ENCODE measurements around the gene PBX4.
A peak's percentile ranks its signal among the peaks of the same experiment; 100 is the strongest.
"Not testable (repeated sequence)": the region's sequence is repeated elsewhere in the genome, so short reads cannot be mapped to it uniquely, and the experiment has no call there.

The PBX4 gene, protein sequence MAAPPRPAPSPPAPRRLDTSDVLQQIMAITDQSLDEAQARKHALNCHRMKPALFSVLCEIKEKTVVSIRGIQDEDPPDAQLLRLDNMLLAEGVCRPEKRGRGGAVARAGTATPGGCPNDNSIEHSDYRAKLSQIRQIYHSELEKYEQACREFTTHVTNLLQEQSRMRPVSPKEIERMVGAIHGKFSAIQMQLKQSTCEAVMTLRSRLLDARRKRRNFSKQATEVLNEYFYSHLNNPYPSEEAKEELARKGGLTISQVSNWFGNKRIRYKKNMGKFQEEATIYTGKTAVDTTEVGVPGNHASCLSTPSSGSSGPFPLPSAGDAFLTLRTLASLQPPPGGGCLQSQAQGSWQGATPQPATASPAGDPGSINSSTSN
- long read RNA-seq, donor 1, partial matches to known transcripts: 0 of 2 reads
- long read RNA-seq, donor 1, other reads (novel, unspliced or antisense): 0 of 2 reads
- long read RNA-seq, donor 2: 0 reads
- long read RNA-seq, donor 3, partial matches to known transcripts: 0 of 1 reads
- long read RNA-seq, donor 3, other reads (novel, unspliced or antisense): 0 of 1 reads
- long read RNA-seq, donor 4: 0 reads
- long read RNA-seq, donor 5, partial matches to known transcripts: 0 of 2 reads
- long read RNA-seq, donor 5, other reads (novel, unspliced or antisense): 0 of 2 reads
- long read RNA-seq, donor 6, partial matches to known transcripts: 0 of 1 reads
- long read RNA-seq, donor 6, other reads (novel, unspliced or antisense): 0 of 1 reads
- long read RNA-seq, donor 7: 0 reads
- long read RNA-seq, donor 8: 0 reads

DNA sequence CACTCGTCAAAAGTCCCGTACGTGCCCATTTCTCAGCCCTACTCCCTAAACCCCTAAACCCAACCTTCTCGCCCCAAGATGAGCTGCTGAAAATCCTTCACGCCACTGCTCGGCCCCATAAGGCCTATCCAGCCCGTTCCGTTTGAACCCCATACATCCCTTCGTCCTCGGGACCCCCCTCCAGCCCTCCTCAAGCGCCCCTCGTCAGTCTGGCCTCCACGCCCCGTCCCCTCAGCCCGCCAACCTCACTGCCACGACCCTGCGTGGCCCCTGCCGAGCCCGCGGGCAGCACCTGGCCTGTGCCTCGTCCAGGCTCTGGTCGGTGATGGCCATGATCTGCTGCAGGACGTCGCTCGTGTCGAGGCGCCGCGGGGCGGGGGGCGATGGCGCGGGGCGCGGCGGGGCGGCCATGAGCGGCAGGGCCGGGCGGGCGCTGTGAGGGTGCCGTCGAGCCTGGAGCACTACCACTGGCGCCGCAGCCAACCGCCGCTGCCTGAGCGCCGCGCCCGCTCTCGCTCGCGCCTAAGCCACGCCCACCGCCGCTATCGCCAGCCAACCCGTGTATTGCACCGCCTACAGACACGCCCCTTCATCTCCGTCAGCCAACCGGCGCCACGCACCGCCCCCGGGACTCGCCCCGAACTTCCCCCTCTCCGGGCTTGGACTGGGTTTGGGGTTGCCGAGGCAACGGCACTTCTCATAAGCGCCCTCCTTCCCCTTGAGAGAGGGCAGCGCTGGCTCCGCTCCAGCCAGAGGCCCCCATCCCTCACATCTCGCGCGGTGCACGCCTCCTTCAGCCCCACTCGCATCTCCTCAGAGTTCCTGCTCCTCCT is at the start of gene PBX4:
Gene PBX4 (minus strand): TSS at position 469 of the 833 bp plus-strand sequence. CDS start 58 bp downstream, at position 411.
- DNase-seq: peak; percentile 87

DNA sequence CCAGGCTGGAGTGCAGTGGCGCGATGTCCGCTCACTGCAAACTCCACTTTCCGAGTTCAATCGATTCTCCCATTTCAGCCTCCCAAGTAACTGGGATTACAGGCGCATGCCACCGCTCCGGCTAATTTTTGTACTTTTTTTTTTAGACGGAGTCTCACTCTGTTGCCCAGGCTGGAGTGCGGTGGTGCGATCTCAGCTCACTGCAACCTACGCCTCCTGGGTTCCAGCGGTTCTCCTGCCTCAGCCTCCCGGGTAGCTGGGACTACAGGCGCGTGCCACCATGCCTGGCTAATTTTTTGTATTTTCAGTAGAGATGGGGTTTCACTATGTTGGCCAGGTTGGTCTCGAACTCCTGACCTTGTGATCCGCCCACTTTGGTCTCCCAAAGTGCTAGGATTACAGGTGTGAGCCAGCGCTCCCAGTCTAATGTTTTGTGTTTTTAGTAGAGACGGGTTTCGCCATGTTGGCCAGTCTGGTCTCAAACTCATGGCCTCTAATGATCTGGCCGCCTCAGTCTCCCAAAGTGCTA is 47.0 kb upstream of the PBX4 start:
- not testable (repeated sequence) for DNase-seq

DNA sequence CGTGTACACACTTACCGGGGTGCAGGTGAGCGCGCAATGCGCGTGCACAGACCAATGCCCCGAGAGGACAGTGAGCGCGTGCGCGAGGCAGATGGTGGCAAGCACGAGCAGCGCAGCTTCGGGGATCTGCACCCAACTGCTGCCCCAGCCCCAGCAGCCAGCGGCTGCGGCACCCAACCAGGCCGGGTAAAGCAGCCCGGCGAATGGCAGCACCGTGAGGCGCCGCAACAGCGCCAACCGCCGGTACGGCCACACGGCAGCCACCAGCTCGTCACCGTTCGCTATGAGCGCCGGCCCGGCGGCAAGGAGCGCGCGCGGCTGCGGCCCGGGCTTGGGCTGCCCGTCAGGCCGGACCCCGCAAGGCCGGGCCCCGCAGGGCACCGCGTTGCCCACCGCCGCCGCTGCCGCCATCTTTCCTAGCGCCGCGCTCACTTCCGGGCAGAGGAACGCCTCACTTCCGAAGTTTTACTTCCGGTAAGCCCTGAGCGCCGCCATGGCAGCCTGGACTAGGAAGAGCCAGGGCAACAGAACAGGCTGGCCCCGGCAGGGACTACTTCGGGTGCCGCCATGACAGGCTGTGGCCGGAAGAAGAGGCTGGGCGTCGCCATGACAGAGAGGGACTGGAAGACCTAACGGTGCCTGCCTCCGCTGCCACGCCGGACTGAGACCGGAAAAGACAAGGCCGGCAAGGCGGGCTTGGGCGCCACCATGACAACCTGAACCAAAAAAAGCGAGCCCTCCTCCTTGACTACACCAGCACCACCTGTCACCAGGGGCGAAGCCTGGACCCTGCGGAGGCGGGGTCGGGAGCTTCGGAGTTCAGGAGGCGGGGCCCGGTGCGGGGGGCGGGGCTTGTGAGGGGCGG is 45.0 kb upstream of the PBX4 start, which contains the start of gene ATP13A1:
Gene ATP13A1 (minus strand): TSS at position 421 of the 865 bp plus-strand sequence. CDS start 10 bp downstream, at position 411.
- DNase-seq: peak; percentile 98

DNA sequence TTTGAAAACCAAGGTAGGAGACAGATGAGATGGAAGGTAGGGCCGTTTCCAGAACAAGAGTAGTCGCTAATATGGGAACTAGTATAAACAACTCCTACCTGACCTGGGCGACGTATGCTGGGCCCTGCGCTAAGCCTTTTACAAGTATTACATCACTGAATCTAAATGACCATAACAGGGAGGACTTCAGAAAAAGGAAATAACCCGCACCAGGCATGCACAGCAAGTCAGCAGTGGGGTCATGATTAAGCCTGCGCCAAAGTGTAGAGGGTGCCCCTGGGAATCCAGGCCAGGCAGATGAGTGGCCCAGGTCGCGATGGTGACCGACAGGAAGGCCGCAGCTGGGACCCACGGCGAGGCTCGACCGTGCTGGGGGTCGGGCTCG is 44.4 kb upstream of the PBX4 start:
- DNase-seq: no peak

DNA sequence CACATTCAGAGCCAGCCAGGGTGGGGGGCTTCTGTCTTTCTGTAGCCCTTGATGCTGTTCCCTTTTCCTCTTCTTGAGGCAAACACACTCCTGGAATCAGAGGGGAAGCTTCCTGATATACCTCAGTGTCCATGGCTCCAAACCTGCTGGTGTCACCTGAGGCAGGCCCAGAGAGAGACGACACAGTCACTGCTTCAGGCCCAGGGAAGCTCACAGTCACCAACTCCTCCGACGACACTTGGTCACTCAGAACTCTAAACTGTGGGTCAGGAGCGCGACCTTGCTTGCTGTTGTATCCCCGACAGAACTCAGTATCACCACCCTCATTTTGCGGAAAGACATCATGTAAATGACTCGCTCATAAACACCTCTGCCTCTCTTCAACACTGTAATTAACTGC is 43.9 kb upstream of the PBX4 start:
- DNase-seq: no peak

DNA sequence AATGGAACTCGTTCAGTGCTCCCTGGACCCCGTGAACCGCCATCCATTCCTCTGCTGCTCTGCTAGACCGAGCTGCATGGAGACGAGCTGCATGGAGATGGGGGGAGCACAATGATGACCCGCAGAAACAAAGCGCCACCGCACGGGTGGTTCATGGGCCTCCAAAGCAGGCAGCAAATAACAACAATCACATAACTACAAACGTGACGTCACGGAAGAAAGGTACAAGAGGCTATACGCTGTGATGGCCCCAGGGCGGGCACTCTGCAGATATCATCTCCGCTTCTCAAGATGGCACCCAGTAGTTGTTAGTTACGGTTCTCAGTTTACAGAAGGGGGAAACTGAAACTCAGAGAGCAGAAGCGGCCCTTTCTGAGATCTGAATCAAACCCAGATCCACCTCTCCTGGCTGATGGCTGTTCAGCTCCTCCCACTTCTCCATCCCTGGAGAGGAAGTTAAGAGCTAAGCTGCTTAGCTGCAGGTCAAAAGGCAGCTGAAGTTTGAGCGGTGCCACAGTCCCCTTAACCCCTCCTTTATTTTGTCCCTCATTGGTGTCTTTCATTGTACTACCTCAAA is 43.3 kb upstream of the PBX4 start:
- DNase-seq: no peak

DNA sequence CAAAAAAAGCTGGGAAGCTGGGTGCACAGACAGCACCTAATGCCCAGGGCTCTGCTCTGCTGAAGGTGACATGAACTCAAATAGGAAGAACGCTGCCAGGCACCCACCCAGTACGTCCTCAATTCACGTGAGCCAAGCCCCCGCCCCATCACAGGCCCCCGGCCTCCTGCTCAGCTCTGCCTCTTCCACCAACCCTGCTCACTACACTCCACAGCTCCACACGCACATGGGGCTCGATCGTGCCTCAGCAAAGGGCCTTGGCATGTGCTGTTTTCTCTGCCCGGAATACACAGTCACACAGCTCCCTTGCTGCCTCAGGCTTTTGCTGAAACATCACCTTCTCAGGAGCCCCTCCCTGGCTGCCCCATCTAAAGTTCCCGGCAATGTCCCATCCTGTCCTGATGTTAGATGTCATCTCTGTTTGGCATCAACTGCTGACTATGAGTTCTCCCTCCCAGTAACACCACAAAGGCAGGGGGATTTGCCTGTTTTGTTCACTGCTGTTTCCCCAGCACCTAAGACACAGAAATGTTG is 42.7 kb upstream of the PBX4 start:
- DNase-seq: no peak

DNA sequence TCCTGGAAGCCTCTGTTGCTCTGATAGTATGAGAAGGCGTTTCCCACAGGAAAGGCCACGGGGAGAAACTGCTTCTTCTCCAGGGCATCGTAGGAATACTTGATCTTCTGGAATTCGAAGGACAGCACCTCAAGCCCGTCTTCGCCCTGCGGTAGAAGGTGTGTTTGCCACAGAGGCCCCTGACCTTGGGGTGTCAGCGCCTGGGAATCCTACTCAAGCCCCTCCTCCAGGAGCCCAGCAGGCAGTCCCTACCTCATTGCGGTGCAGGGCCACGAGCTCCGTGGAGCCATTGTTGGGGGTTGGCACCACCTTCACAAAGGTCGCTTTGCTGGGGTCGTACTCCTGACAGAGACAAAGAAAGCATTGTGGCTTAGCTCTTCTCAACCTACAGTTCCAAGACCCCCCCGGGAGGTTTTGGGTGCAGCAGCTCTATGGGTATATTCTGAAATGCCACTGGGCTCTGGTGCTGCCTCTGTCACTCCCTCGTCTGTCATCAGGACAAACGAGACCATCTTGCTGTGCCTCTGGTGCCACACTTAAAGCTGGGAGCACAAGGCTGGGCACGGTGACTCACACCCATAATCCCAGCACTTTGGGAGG is 41.3 kb upstream of the PBX4 start:
- no peak for DNase-seq

DNA sequence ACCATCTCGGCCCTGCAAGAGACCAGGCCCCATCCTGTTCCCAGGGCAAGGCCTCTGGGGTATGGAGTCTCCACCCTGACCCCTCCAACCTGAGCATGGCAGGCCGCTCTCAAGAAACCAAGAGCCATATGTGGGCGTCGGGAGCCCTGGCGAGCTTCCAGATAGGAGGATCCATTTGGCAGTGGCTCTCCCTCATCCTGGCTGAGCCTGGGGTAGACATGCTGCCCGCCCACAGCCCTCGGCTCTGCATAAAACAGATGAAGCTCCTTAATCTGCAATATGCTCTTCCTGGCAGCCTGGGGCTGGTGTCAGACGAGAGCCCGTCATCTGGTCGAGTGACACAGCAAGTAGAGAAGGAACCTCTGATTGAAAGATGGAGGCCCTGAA is 38.9 kb upstream of the PBX4 start:
- DNase-seq: no peak

DNA sequence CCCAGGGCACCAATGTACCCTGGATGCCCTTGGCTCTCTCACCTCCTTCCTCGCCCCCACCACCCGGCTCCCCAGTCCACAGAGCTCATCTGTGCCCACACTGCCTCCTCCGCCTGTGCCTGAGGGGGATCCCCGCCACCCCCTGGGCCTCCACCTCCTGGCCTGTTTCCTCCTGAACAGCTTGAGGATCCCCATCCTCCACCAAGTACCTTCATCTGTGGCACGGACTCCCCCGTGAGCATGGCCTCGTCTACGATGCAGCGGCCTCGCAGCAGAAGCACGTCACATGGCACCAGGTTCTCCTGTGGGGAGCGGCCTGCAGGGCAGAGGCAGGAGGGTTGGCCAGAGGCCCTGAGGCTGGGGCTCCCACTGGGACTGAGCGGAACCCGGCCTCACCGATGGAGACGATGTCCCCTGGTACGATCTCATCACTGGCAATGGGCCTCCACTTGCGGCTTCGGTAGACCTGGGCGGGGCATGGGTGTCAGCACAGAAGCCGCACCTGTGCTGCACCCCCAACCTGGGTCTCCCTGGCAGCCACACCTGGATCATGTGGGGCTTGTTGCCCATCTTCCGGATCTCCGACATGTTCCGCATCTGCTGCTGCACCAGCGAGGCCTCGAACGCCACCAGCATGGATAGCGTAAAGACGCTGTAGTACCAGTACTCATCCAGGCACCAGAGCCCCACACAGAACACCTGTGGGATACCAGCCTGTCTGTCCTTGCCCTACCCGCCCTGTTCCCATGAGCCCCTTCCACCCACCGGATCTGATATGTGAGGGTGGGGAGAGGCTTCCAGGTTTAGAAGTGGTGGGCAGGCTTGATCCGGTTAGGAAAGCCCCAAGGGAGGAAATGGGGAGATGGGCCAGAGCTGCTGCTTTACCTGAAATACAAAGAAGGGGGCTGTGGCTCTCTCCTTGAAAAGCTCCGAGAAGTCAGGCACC is 38.2 kb upstream of the PBX4 start:
- DNase-seq: no peak

DNA sequence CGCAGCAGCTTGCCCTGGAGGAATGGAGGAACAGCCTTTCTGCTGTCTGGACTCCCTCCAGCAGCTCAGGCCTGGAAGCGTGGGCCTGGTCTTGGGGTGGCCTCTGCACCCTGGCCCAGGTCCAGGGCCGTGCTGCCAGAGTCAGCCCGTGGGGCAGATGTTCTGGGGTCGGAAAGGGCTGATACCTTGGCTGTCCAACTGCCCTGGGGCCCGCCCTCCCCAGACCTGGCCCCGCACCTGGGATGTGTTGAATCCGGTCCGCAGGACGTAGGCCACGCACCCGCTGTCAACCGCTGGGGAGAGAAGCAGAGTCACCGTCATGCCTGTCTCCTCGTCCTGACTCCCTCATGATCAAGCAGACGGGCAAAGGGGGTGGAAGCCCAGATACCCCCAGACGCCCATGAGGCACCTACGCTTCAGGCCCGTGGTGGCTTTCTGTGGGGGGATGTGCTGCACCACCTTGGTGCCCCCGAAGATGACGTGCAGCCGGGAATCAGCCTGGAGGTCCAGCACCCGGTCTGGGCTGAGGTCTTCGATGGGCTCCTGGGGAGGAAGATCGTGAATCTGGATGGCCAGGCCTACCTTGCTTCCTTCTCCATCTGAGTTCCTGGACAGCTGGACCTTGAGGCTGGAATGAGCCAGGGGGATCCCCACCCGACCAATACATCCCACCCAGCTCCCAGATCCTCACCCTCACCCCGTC is 37.3 kb upstream of the PBX4 start:
- DNase-seq: no peak

DNA sequence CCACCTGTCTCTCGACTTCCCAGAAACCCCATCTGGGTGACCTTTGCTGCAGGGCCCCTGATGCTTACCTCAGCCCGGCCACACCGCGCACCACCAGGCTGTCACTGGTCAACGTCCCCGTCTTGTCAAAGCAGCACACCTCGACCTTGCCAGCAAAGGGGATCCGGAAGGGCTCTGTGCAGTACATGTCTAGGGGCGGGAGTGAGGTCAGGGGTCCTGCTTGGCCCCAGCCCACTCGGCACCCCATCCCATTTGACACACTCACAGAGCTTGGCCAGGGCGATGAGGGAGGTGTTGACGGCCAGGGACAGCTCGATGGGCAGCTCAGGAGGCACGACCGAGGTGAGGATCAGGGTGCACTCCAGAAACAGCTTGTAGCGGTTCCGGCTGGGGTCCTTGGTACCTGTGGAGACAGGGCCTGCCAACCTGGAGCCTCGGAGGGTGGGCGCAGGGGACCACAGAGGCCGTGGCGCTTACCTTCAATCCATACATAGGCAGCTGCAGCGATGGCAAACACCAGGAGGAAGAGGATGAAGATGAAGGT is 36.6 kb upstream of the PBX4 start:
- no peak for DNase-seq

DNA sequence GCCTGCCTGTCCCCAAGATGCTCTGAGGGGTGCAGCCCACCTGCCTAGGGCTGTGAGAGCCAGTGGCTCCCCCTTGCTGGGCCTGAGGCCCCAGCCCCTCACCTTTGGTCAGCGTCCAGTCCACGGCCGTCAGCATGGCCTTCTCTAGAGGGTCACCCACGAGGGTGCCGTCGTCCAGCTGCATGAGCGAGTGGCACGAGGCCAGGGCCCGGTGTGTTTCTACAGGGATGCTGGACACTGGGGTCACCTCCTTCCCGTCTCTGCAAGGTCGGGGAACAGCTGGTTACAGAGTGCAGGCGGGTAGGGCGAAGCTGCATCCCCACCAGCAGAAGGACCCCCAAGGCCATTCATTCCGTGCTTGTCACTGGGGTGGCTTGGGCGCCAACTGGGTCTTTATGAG is 36.0 kb upstream of the PBX4 start:
- no peak for DNase-seq

DNA sequence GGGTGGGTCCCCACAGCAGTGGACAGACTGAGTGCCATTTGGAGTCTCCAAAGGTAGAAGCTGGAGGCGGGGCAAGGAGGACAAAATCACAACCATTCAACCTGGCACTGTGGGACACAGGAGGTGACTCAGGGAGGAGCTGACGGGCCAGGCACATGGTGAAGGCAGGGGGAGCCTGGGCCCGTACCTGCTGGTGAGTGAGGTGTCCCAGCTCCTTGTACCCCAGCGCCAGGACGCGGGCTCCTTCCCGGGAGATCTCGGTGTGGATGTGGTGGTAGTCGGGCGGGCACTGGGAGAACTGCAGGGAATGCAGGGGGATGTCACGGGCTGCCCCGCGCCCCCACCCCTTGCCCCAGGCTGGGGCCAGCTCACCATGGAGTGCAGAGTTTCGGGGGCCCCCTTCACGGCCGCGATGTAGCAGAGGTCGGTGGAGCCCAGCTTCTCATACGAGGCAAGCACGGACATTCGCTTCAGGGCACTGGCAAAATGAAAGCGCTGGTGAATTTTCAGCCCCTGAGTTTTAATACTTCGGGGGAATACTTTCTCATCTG is 35.2 kb upstream of the PBX4 start:
- DNase-seq: no peak

DNA sequence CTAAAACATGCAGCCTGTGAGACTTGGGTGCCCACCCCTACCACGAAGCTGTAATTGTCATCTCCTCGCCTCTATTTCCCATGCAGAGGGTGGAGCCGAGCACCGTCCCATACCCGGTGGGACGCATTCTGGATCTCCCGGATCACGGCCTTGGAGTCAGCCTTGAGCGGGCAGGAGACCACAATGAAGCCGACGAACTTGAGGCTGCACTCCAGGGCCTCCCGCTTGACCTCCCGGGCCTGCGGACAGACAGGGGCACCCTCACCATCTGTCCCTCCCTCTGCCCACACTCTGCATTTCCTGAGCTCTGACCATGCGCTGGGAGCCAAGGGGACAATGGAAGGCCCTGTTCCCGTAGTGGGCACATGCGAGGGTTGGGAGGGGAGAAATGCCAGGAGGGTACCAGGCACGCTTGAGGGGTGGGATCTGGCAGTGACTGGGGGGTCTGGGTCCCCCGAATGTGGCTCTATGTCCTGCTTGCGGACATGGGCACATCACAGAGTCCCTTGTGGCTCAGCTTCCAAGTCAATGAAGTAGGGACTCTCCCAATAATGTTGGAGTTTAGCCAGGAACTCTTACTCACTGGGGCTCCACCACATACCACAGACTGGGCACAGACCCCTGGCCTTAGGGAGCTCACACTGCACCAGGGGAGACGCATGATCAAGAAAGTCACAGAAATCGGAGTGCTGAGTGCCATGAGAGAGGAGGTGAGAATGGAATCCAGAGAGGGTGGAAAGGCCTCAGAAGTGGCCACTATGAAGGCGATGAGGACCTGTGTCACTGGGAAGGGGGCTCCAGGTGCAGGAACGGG is 34.2 kb upstream of the PBX4 start:
- no peak for DNase-seq

DNA sequence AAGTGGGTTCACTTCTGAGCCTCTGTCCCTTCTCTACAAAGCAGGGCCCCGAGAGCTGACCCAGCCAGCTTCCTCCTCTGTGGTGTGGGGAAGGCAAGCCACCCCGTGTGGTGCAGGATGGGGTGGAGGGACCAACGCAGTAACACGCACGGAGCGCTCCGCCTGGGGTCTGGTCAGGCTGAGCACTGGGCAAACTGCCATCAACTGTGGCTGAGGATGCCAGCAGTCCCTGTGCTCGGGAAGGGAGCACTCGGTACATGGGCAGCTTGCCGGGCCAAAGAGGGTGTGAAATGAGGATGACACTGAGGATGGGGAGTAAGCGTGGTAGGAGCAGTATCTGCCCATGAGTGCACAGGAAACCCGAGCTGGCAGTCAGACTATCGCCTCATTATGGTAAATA is 32.6 kb upstream of the PBX4 start:
- no peak for DNase-seq

DNA sequence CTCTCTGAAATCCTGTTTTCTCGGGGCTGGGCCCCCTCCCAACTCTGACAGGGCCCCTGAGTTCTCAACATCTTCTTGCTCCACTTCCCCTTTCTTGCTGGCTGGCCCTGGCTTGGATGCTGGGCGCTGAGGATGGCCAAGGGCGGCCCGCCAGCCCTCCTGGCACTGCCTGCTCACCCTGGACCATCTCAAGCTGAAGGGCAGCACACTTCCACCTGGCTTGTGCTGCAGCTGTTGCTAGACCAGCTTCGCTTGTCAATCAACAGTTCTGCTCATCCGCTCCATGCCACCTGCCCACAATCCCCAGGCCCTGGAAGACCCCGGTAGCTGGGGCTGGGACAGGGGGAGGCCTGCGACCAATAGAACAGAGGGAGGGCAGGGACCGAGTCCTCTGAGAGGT is 31.8 kb upstream of the PBX4 start:
- DNase-seq: no peak
